ENCODE results near the gene GET4. TPM values are rescaled to one million over a fixed set of nuclear protein-coding genes. Genes with fewer than 3 reads are reported as not detected.

GET4 gene
- total RNA-seq, 2 experiments from 2014 or later = 84.4 to 96.4 TPM

DNA sequence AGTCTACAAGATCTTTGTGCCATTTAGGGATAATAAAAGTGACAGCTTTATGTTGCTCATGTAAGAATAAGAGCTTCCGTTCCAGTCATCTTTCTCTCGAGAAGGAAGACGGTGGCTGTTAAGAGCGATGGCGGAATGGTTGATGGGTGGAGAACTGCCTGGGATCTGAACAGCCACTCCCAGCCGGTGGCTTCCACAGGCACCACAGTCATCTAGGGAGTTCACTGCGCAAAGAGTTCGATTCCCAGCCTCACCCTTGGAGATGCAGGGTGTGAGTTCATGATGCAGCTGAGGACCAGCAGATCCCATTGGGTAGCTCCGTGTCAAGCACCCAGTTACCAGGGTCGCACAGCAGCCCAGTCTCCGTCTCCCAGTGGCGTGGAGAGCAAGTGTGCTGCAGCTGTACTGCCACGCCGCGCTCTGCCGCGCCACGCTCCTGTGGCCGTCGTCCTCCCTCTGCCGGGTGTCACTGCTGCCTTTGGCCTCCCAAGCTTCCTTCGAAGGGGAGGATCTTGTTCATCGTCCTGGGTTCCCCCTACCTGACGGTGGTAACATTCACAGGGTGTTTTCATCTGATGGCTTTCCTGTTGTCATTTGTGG, 36.3 kb upstream of the GET4 start:
- no peaks in the 10 kb centered on the region for H3K27me3 Mint-ChIP-seq
- H3K9me3 ChIP-seq (ENCODE audit: control insufficient read depth in 1 of 2, insufficient read depth in 1 of 2, low read length in 2 of 2) = no peaks in the 10 kb centered on the region
- peaks cover 65% of the 10 kb centered on the region for H3K36me3 ChIP-seq (ENCODE audit: insufficient read depth, low read length)
- H3K27ac Mint-ChIP-seq = no peak overlapping the region
- peaks cover 93% of the 10 kb centered on the region for H3K36me3 Mint-ChIP-seq (ENCODE audit: low read depth)
- no peak overlapping the region for H3K27ac ChIP-seq (ENCODE audit: low read depth in 1 of 2, low read length in 2 of 2)
- ATAC-seq (ENCODE audit: poor library complexity) (no peak), DNase-seq (no peak)
- POLR2A ChIA-PET = interaction anchor here (0.6 kb wide), 1 partner anchor 111 kb away, joined by 4 read pairs; no protein-coding TSS in a partner anchor
- no peak overlapping the region for H3K4me3 ChIP-seq (ENCODE audit: low read length)
- TF ChIP-seq, protein P1, sequence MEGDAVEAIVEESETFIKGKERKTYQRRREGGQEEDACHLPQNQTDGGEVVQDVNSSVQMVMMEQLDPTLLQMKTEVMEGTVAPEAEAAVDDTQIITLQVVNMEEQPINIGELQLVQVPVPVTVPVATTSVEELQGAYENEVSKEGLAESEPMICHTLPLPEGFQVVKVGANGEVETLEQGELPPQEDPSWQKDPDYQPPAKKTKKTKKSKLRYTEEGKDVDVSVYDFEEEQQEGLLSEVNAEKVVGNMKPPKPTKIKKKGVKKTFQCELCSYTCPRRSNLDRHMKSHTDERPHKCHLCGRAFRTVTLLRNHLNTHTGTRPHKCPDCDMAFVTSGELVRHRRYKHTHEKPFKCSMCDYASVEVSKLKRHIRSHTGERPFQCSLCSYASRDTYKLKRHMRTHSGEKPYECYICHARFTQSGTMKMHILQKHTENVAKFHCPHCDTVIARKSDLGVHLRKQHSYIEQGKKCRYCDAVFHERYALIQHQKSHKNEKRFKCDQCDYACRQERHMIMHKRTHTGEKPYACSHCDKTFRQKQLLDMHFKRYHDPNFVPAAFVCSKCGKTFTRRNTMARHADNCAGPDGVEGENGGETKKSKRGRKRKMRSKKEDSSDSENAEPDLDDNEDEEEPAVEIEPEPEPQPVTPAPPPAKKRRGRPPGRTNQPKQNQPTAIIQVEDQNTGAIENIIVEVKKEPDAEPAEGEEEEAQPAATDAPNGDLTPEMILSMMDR (IDR thresholded peaks at IDR 0.05) = no peak
- no peaks in the 10 kb centered on the region for H3K27me3 ChIP-seq (ENCODE audit: control insufficient read depth in 1 of 2, insufficient read depth in 2 of 2, low read length in 2 of 2)
- H3K4me3 Mint-ChIP-seq = no peak overlapping the region
- CTCF ChIA-PET = no interaction called here
- peaks cover 4% of the 10 kb centered on the region for H3K4me1 ChIP-seq (ENCODE audit: insufficient read depth, low read length)
- intact Hi-C loops (cut with DNase I, micrococcal nuclease) = no loop called here
- H3K9me3 Mint-ChIP-seq = no peaks in the 10 kb centered on the region
- peaks cover 7% of the 10 kb centered on the region for H3K4me1 Mint-ChIP-seq (ENCODE audit: low read depth)

DNA sequence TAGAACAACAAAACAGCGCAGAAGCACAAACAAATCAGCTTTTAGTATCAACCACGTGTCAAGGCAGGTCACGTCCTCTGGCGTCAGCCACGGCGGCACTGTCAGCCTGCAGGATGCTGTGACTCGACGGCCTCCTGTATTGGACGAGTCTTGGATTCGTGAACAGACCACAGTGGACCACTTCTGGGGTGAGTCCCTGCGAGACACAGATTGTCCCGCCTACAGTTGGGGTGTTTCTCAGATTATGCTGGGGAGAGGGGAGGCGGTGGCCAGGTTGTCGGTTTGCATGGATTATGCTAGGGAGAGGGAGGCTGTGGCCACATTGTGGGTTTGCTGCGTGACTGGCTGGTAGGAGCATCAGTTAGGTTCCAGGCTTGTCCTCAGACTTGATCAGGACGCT, 34.4 kb upstream of the GET4 start:
- Mint-ChIP-seq H3K27me3 (no peaks in the 10 kb centered on the region), H3K27ac (no peak overlapping the region), H3K4me1 (ENCODE audit: low read depth) (no peaks in the 10 kb centered on the region), H3K4me3 (no peak overlapping the region), H3K9me3 (no peaks in the 10 kb centered on the region), H3K36me3 (ENCODE audit: low read depth) (peaks cover 87% of the 10 kb centered on the region)
- H3K27ac ChIP-seq (ENCODE audit: low read depth in 1 of 2, low read length in 2 of 2) = no peak overlapping the region
- TF ChIP-seq, protein P1 (IDR thresholded peaks at IDR 0.05) = no peak
- ATAC-seq (ENCODE audit: poor library complexity) = no peak
- POLR2A ChIA-PET = no interaction called here
- peaks cover 0 to 1% of the 10 kb centered on the region in 2 experiments for H3K9me3 ChIP-seq (ENCODE audit: control insufficient read depth in 1 of 2, insufficient read depth in 1 of 2, low read length in 2 of 2)
- intact Hi-C loops (cut with DNase I, micrococcal nuclease) = no loop called here
- H3K27me3 ChIP-seq (ENCODE audit: control insufficient read depth in 1 of 2, insufficient read depth in 2 of 2, low read length in 2 of 2) = no peaks in the 10 kb centered on the region
- no peak for DNase-seq
- no peak overlapping the region for H3K4me3 ChIP-seq (ENCODE audit: low read length)
- peaks cover 65% of the 10 kb centered on the region for H3K36me3 ChIP-seq (ENCODE audit: insufficient read depth, low read length)
- no peaks in the 10 kb centered on the region for H3K4me1 ChIP-seq (ENCODE audit: insufficient read depth, low read length)
- CTCF ChIA-PET = no interaction called here

DNA sequence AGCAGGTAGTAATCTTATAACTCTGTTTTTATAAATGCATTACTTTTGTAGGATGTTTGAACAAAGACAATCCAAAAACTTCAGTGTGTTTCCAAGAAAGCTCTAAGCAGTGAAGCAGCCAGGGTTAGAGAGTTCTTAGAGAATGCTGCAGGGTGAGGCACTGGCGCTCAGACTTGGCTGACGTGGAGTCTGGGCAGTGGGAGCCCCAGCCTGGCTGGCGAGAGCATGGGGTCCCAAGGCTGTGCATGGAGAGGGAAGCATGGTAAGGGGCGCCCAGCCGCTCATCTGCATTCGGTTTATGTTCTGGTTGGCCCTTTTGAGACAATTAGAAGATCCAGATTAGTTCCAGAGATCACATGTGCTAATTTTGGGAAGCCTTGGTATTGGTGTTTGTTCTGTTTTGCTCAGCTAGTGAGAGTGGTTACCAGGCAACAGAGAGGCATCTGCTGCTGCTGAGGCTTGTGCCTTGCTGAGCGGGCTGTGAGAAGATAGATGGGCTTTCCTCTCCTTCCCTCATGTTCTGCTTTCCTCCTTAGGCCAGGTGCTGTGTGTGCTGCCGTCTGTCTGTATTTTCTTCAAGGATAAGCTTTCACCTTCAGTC, 33.8 kb upstream of the GET4 start:
- DNase-seq (no peak), ATAC-seq (ENCODE audit: poor library complexity) (no peak)
- CTCF ChIA-PET = no interaction called here
- H3K27me3 Mint-ChIP-seq = no peaks in the 10 kb centered on the region
- H3K4me1 Mint-ChIP-seq (ENCODE audit: low read depth) = no peaks in the 10 kb centered on the region
- peaks cover 81% of the 10 kb centered on the region for H3K36me3 Mint-ChIP-seq (ENCODE audit: low read depth)
- TF ChIP-seq, protein P1 (IDR thresholded peaks at IDR 0.05) = no peak
- H3K27ac ChIP-seq (ENCODE audit: low read depth in 1 of 2, low read length in 2 of 2) = no peak overlapping the region
- intact Hi-C loops (cut with DNase I, micrococcal nuclease) = no loop called here
- POLR2A ChIA-PET = no interaction called here
- H3K4me1 ChIP-seq (ENCODE audit: insufficient read depth, low read length) = no peaks in the 10 kb centered on the region
- no peaks in the 10 kb centered on the region for H3K9me3 Mint-ChIP-seq
- H3K27me3 ChIP-seq (ENCODE audit: control insufficient read depth in 1 of 2, insufficient read depth in 2 of 2, low read length in 2 of 2) = no peaks in the 10 kb centered on the region
- H3K9me3 ChIP-seq (ENCODE audit: control insufficient read depth in 1 of 2, insufficient read depth in 1 of 2, low read length in 2 of 2) = peaks cover 0 to 7% of the 10 kb centered on the region in 2 experiments
- H3K27ac Mint-ChIP-seq = no peak overlapping the region
- H3K4me3 ChIP-seq (ENCODE audit: low read length) = no peak overlapping the region
- H3K4me3 Mint-ChIP-seq = no peak overlapping the region
- peaks cover 61% of the 10 kb centered on the region for H3K36me3 ChIP-seq (ENCODE audit: insufficient read depth, low read length)

All from CD4-positive, alpha-beta T cell (primary cell).